Measurements from ENCODE around the gene GINS2.

GINS2 gene

GRCh38 chr16:85689285-85689949 is 663 bp upstream of the GINS2 start:
- no peak for DNase-seq

- DNase-seq: peak; percentile 37
Observed at GRCh38 chr16:85687651-85688471, 893 bp downstream of the GINS2 start.

GRCh38 chr16:85686912-85687591 is 1.7 kb downstream of the GINS2 start:
- peak; percentile 66 for DNase-seq

- DNase-seq: no peak
Observed at GRCh38 chr16:85685251-85685650, 3.5 kb downstream of the GINS2 start.

GRCh38 chr16:85683363-85683762 is 5.4 kb downstream of the GINS2 start:
- DNase-seq: no peak

- DNase-seq: no peak
Observed at GRCh38 chr16:85682516-85682915, 6.2 kb downstream of the GINS2 start.

DNA sequence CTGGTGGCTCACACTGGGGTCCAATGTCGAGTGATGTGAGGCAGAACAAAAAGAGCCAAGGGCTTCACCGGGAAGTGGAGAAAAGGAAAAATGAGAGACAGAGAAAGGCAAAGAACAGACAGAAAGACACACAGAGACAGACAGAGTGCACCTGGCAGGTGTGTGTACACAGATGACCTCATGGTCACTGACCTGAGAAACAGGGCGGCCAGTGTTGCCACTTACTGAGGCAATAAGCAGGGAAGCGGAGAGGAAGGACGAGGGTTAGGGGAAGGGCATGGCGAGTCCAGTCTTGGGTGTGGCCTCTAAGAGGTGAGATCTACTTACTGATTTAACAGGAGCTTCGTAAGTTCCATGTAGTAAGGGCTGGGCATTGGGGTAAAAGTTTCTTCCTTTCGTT is 7.5 kb downstream of the GINS2 start:
- no peak for DNase-seq

DNA sequence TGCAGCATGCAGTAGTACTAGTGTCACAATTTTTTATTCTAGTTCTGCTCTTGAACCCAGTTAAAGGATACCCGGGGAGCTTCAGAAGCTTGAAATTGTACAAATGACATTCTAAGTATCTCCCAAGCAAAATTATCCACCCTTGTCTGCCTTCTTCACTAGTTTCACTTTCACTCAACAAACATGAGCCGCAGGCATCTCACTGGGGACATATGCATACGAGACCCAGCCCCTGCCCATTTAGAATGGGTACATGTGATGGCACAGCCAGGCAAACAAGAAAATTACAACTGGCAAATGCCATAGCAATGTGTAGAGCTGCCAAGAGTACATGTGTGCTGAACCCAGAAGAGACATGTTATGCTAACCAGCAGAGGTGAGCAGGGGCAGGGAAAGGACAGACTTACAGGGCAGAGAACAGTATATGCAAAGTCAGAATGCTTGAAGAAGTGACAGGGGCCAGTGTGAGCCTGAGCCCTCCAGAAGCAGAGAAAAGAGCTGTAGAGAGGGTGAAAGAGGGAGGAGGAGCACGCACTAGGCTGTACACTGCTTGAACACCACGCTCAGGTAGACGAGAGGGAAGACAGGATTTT is 8.3 kb downstream of the GINS2 start:
- DNase-seq: no peak

DNA sequence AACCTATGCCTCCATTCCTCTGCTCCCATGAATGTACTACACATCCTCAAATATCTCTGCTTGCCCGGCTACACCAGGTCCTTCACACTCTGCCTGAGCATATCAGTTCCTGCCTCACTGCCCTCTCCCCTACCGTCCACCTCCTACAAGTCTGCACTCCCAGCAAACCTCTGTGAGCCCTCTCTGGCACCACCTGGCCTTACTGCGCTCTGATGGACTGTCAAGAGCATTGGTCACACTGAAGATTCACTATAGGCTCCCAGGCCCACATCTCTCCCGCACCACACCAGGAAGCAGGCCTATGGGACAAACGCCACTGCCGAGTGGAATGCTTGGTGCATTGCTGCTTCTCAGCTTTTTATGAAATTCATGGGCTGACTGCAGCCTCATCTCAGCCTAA is 8.9 kb downstream of the GINS2 start:
- DNase-seq: no peak

DNA sequence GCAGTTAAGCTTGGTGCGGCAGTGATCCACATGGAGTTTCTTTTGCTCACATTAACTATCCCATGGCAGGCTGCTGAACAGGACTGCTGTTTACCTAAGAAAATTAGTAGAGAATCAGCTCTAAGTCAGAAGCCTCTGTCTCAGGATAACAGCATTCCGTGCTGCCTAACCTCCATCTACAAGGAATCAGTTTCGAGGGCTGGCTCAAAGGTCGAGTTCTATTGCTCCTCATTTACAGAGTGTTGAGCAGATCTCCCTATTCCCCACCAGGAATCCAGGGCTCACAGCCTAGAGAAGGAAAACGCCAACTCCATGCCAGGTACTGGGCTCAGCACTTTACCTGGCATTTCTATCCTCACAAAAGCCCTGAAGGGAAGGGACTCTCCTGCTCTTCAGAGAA is 9.9 kb downstream of the GINS2 start:
- DNase-seq: no peak

- no peak for DNase-seq
Observed at GRCh38 chr16:85678016-85678415, 10.7 kb downstream of the GINS2 start.

DNA sequence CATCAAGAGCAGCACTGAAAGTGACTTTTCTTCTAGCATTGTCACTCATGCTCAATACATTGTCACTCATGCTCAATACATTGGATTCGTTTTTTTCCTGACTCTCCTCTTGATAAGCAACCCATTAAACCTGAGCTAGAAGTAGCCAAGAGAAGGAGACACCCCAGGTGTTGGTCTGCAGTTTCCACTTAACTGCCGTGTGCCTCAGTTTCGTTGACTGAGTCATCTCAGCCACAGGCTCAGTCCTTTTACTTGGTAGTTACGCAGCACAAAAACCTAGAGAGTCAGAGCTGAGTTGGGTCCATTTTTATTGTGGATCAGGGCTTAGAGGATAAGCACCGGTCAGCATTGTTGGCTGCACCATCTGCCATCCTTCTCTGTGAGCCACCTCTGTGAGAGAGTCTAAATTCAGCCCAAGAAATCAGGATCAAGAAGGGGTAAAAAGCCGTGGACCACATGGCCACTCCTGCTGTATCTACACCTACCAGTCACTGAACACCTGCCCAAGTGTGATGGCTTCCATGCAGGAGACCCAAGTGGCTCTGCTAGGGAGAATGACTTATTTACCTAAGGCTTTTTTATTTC is 11.3 kb downstream of the GINS2 start:
- no peak for DNase-seq

DNA sequence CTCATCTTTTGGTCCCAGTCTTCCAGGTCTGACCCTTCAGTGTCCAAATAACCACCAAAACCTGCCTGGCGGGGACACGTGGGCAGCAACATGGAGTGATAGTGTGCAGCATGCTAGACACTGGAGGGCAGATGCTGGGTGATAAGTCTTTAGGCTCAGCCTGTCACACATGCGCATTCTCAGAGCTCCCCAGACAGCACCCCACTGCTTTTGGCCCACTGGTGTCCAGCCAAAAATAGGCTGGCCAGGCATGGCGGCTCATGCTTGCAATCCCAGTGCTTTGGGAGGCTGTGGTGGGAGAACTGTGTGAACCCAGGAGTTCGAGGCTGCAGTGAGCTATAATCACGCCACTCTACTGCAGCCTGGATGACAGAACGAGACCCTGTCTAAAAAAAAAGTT is 12.3 kb downstream of the GINS2 start:
- no peak for DNase-seq

- no peak for DNase-seq
Observed at GRCh38 chr16:85675251-85675874, 13.4 kb downstream of the GINS2 start.

GRCh38 chr16:85674828-85675227 is 13.9 kb downstream of the GINS2 start:
- DNase-seq: no peak

GRCh38 chr16:85674418-85674755 is 14.4 kb downstream of the GINS2 start:
- no peak for DNase-seq

DNA sequence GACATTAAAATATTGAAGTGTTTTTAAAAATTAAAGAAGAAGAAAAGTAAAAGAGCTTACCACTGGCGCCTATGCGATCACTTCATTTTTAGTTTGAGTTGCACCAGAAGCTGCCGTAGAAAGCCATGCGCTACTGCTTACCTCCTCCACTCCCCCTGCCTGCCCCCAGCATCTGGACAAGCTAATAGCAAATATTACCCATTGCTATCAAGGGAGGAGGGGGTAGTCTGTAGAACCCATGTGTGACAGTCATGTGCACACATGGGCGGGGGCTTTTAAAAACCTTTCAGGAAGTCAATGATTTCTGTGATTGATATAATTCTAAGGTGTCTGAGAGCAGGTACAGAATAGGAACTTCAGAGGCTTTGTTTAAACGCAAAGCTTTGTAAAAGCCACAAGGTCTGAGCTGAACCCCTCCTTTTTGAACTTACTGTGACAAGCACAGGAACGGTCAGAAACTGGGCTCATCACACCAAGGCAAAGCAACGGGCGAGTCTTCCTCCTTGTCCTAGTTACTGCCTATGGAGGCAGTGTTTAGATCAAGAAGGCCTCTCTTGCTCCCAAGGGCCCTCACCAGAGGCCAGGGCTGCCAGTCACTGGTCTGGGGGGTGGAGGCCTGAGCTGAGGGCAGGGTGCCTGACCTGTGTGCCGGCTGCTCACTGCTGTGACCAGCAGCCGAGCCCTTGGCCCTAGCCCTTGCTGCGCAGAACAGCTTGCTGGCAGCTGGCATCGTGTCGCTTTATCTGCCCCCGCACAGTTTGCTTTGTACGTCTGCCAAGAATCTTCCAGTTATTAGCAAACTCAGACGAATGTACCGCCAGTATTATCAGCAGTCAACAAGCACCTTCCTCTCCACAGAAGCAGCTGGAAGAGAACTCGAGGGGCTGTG is 15.0 kb downstream of the GINS2 start:
- DNase-seq: no peak

DNA sequence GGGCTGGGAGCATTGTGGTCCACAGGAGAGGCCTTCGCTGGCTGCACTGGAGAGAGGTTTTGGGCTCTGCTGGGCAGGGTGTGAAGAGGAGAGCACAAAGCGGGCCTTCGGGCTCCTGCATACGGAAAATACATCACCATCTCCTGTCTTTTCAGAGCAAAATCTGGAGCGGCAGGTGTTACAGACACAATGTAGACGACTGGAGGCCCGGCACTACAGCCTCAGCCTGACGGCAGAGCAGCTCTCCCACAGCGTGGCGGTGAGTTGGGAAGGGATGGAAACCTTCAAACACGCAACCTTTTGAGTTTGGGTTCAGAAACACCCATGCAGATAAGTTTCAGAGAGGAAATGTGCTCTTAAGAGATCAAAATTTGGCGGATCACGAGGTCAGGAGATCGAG is 17.9 kb downstream of the GINS2 start:
- no peak for DNase-seq

- no peak for DNase-seq
Observed at GRCh38 chr16:85668676-85669424, 19.9 kb downstream of the GINS2 start.

GRCh38 chr16:85667841-85668413 is 20.8 kb downstream of the GINS2 start:
- no peak for DNase-seq

- no peak for DNase-seq
Observed at GRCh38 chr16:85667261-85667660, 21.5 kb downstream of the GINS2 start.

Measured in stimulated activated CD8-positive, alpha-beta memory T cell treated with anti-CD3 and anti-CD28 coated beads, Interleukin-4, amount 100 ng/mL, for 48 hours (primary cell).